Measurements from ENCODE around the gene ANAPC10.
"Not testable (repeated sequence)": the region's sequence is repeated elsewhere in the genome, so short reads cannot be mapped to it uniquely, and the experiment has no call there.

Gene ANAPC10

DNA sequence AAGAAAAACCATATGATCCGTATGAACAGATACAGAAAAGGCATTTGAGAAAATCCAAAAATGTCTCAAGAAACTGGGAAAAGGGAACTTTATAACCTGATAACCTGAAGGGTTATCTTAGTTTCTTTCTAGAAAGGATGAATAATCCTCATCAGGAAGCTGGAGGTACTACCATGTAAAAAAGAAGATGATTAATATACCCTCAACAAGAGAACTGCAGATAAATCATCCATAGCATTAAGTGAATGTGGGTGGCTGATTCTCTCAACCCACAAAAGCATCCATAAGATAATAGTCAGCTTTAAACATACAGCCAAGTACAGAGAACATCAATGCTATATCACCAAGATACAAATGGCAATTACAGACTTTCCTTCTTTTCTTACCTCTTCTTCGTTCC lies 26.4 kb downstream of the ANAPC10 start:
- DNase-seq (ENCODE audit: low spot score) = no peak

GRCh38 chr4:145069361-145069760 lies 28.6 kb downstream of the ANAPC10 start:
- no peak for DNase-seq (ENCODE audit: low spot score)

GRCh38 chr4:145066063-145066501 lies 31.9 kb downstream of the ANAPC10 start:
- no peak for DNase-seq (ENCODE audit: low spot score)

- DNase-seq (ENCODE audit: low spot score) = peak; percentile 67
Measured at GRCh38 chr4:145061318-145061920, 36.6 kb downstream of the ANAPC10 start.

- no peak for DNase-seq (ENCODE audit: low spot score)
Measured at GRCh38 chr4:145058256-145058655, 39.7 kb downstream of the ANAPC10 start.

DNA sequence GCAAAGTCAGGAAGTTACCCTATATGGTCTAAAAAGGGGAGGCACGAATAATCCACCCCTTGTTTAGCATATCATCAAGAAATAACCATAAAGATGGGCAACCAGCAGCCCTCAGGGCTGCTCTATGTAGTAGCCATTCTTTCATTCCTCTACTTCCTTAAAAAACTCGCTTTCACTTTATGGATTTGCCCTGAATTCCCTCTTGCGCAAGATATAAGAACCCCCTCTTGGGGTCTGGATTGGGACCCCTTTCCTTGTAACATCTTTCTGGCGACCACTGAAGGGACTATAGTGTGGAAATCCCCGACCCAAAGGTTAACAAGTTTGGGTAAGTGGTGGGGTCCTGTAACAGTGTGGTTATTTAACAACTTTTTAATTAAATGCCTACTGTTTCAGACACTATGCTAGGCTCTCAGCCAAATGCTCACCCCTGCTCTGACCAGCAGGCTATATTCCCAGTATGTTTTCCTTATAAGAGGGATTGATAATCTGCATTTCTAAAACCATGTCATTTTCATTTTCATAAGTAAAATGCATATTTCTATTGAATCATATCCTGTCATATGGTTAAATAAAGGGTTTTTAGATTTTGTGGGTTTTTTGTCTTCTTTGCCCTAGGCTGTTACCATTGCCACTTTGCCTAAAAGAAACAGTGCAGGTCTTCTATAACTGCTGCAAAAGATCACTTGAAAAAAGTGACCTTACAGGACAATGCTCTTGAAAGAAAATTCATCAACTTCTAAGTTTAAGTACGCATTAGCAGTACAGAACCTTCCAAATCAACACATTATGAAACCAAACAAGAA lies 41.5 kb downstream of the ANAPC10 start:
- DNase-seq (ENCODE audit: low spot score) = no peak

GRCh38 chr4:145055533-145056257 lies 42.3 kb downstream of the ANAPC10 start:
- no peak for DNase-seq (ENCODE audit: low spot score)

- DNase-seq (ENCODE audit: low spot score) = no peak
Measured at GRCh38 chr4:145049241-145049640, 48.8 kb downstream of the ANAPC10 start.

- DNase-seq (ENCODE audit: low spot score) = no peak
Measured at GRCh38 chr4:145048817-145049216, 49.2 kb downstream of the ANAPC10 start.

GRCh38 chr4:145047151-145047550 lies 50.8 kb downstream of the ANAPC10 start:
- DNase-seq (ENCODE audit: low spot score) = no peak

DNA sequence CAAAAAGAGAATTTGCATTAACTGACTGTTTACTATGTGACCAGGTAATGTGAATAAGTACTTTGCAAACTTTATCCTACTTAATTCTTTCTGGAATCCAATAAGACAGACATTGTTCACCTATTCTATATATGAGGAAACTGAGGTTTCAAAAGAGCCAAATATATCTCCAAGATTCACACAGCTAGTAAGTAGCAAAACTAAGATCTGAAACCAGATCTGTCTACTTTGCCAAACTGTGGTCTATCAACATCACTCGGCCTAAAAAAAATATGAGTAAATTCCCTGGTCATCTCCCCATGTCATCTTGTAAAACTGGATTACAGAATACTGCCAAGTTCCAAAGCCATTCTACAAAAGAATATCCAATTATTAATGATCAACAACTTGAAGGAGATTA lies 52.8 kb downstream of the ANAPC10 start:
- DNase-seq (ENCODE audit: low spot score) = no peak

- no peak for DNase-seq (ENCODE audit: low spot score)
Measured at GRCh38 chr4:145044341-145044740, 53.7 kb downstream of the ANAPC10 start.

DNA sequence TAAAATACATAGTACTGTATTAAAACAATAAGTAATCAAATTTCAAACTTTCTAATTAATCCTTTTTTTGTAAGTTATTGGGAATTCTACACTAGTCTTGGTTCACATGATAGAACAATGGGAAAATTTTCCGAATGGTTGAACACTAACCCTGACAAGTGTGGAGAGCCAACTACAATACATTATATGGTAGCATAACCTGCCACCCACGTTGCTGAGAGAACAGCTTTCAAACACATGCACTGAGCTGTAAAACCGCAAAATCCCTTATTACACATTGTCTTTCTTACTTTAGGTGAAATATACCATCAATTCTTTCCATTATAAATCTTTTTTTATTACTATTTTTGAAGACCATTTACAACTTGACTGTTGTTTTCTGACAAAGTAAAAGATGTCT lies 54.7 kb downstream of the ANAPC10 start:
- no peak for DNase-seq (ENCODE audit: low spot score)

- no peak for DNase-seq (ENCODE audit: low spot score)
Measured at GRCh38 chr4:145042601-145043285, 55.3 kb downstream of the ANAPC10 start.

DNA sequence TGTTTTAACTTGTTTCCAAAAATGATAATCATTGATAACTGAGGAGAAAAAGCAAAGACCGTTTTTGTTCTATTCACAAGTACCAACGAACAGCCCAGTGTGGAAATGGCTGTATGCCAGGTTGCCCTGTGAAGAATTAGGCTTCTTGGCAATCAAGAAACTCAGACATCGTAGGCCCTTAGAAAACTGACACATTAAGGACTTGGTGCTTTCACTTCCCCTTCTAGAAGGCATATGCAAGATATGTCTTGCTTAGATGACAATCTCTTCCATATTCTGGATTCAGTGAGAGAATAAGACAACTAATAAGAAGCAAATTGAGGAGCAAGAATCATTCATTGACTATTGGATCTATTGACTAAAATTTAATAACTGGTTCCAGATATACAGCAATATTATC lies 56.6 kb downstream of the ANAPC10 start:
- no peak for DNase-seq (ENCODE audit: low spot score)

DNA sequence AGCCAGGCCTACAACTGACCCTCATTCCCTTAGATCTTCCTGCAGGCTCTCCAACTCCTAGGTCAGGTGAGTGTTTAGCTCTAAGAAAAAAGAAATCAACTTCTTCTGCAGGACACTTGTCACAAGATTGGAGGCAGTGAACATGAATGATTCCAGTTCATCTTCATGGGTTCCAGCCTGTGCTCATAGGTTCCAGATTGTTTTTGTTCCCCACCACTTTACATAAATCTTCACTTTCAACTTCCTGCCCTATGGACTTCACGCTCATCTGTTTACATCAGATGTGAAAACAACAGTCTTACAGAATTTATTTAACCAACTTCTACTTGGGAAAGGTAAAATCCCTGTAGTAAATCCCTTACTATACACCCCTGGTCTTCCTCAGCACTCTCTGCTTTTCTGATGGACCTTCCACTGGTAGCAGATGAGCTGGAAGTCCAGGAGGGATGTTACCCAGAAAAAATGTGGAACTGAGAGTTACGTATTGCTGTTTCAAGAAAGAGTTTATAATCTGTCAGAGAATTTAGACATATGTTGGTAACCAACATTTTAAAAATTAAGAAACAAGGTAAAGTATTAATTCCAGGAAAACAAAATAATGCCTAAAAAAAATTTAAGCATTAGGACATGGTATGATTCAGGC lies 62.4 kb downstream of the ANAPC10 start:
- DNase-seq (ENCODE audit: low spot score) = no peak

- DNase-seq (ENCODE audit: low spot score) = no peak
Measured at GRCh38 chr4:145034727-145035211, 63.2 kb downstream of the ANAPC10 start.

GRCh38 chr4:145019346-145019745 lies 78.7 kb downstream of the ANAPC10 start:
- DNase-seq (ENCODE audit: low spot score) = no peak

DNA sequence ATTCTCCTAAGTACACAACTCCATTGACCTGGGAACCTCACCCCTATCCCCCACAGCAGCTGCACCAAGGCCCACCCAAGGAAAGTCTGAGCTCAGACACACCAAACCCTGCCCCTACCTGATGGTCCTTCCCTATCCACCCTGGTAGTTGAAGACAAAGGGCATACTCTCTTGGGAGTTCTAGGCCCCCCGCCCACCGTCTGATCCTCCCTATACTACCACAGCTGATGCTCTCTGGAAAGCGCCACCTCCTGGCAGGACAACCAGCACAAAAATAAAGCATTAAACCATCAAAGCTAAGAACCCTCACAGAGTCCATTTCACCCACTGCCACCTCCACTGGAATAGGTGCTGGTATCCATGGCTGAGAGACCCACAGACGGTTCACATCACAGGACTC lies 83.6 kb downstream of the ANAPC10 start:
- no peak for DNase-seq (ENCODE audit: low spot score)

DNA sequence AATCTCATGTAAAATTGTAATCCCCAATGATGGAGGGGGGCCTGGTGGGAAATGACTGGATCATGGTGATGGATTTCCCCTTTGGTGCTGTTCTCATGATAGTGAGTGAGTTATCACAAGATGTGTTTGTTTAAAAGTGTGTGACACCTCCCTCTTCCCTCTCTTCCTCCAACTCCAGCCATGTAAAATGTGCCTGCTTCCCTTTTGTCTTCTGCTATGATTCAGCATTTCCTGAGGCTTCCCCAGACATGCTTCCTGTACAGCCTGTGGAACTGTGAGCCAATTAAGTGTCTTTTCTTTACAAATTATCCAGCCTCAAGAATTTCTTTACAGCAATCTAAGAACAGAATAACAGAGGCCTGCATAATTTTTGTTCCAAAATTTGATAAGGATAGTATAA lies 85.2 kb downstream of the ANAPC10 start:
- no peak for DNase-seq (ENCODE audit: low spot score)

- no peak for DNase-seq (ENCODE audit: low spot score)
Measured at GRCh38 chr4:145011636-145012035, 86.4 kb downstream of the ANAPC10 start.

- DNase-seq (ENCODE audit: low spot score) = not testable (repeated sequence)
Measured at GRCh38 chr4:145010315-145010714, 87.7 kb downstream of the ANAPC10 start.

Data from hematopoietic multipotent progenitor cell treated with erythropoietin and hydrocortisone succinate and interleukin-3 and kit ligand, for 15 days (in vitro differentiated cells).